H9 (cell line): ENCODE data around the gene DNAJA4. TPM values are rescaled to one million over a fixed set of nuclear protein-coding genes. Genes with fewer than 3 reads are reported as not detected.

ENCODE experiments used
- DNase-seq: peaks from one replicate; pipeline ENCODE4 v3.0.0-alpha.2; 2017
- H2AFZ ChIP-seq: one replicate; pipeline ENCODE4 v1.6.1; 2013; ENCODE audit warnings: mild to moderate bottlenecking, low read length, control low read depth, moderate library complexity
- H2AK5ac ChIP-seq: 2 replicates; pipeline ENCODE4 v1.6.1; 2013; ENCODE audit warnings: low read length, control low read depth, mixed read lengths; ENCODE audit not compliant: insufficient read length
- H2BK120ac ChIP-seq: one replicate; pipeline ENCODE4 v1.6.1; 2013; ENCODE audit warnings: low read depth, mild to moderate bottlenecking, low read length, control low read depth, inconsistent platforms; ENCODE audit not compliant: poor library complexity, severe bottlenecking
- H2BK12ac ChIP-seq: 2 replicates; pipeline ENCODE4 v1.6.1; 2013; ENCODE audit warnings: low read length, control low read depth, mixed read lengths, low read depth; ENCODE audit not compliant: insufficient read length
- H2BK15ac ChIP-seq: 2 replicates; pipeline ENCODE4 v1.6.1; 2013; ENCODE audit warnings: low read depth, low read length, control low read depth
- H2BK20ac ChIP-seq: one replicate; pipeline ENCODE4 v1.6.1; 2013; ENCODE audit warnings: low read depth, mild to moderate bottlenecking, low read length, control low read depth, inconsistent platforms; ENCODE audit not compliant: poor library complexity, severe bottlenecking
- H2BK5ac ChIP-seq: 2 replicates; pipeline ENCODE4 v1.6.1; 2013; ENCODE audit warnings: low read length, control low read depth, mixed read lengths; ENCODE audit not compliant: insufficient read length
- H3K14ac ChIP-seq: 2 replicates; pipeline ENCODE4 v1.6.1; 2013; ENCODE audit warnings: low read length, control low read depth; ENCODE audit not compliant: insufficient read depth
- H3K18ac ChIP-seq: 2 replicates; pipeline ENCODE4 v1.6.1; 2013; ENCODE audit warnings: low read depth, mild to moderate bottlenecking, mixed read lengths, low read length, control low read depth; ENCODE audit not compliant: insufficient read length
- H3K23ac ChIP-seq: 2 replicates; pipeline ENCODE4 v1.6.1; 2013; ENCODE audit warnings: low read length, control low read depth, mixed read lengths, low read depth; ENCODE audit not compliant: insufficient read length
- H3K23me2 ChIP-seq: 2 replicates; pipeline ENCODE4 v1.6.1; 2013; ENCODE audit warnings: low read depth, mild to moderate bottlenecking, mixed read lengths, low read length, control low read depth; ENCODE audit not compliant: insufficient read length, poor library complexity, severe bottlenecking
- H3K27ac ChIP-seq: 2 replicates; pipeline ENCODE4 v1.5.1; 2013; ENCODE audit warnings: low read length, control low read depth, mixed read lengths, low read depth; ENCODE audit not compliant: insufficient read length
- H3K27me3 ChIP-seq: 2 replicates; pipeline ENCODE4 v1.6.1; 2013; ENCODE audit warnings: low read length, control low read depth, inconsistent platforms; ENCODE audit not compliant: insufficient read depth
- H3K4ac ChIP-seq: 2 replicates; pipeline ENCODE4 v1.6.1; 2013; ENCODE audit warnings: low read depth, mild to moderate bottlenecking, control low read depth, inconsistent platforms, low read length, moderate library complexity
- H3K4me1 ChIP-seq: 2 replicates; pipeline ENCODE4 v1.6.1; 2013; ENCODE audit warnings: low read length, control low read depth, inconsistent platforms; ENCODE audit not compliant: insufficient read depth
- H3K4me2 ChIP-seq: 2 replicates; pipeline ENCODE4 v1.6.1; 2013; ENCODE audit warnings: low read length, control low read depth, mixed read lengths; ENCODE audit not compliant: insufficient read length, insufficient read depth
- H3K56ac ChIP-seq: 2 replicates; pipeline ENCODE4 v1.6.1; 2013; ENCODE audit warnings: low read depth, mild to moderate bottlenecking, mixed read lengths, low read length, control low read depth; ENCODE audit not compliant: insufficient read length
- H3K79me1 ChIP-seq: 2 replicates; pipeline ENCODE4 v1.6.1; 2013; ENCODE audit warnings: low read depth, mild to moderate bottlenecking, moderate library complexity, low read length, control low read depth, inconsistent platforms; ENCODE audit not compliant: insufficient read depth, poor library complexity, severe bottlenecking
- H3K79me2 ChIP-seq: 2 replicates; pipeline ENCODE4 v1.6.1; 2013; ENCODE audit warnings: low read length, control low read depth, inconsistent platforms; ENCODE audit not compliant: insufficient read depth
- H3K9ac ChIP-seq: 2 replicates; pipeline ENCODE4 v1.6.1; 2013; ENCODE audit warnings: low read length, control low read depth, mixed read lengths; ENCODE audit not compliant: insufficient read length; ENCODE audit errors: extremely low read depth
- H3K9me3 ChIP-seq: one replicate; pipeline ENCODE4 v1.6.1; 2013; ENCODE audit warnings: low read depth, low read length, inconsistent platforms; ENCODE audit not compliant: control insufficient read depth
- H3T11ph ChIP-seq: one replicate; pipeline ENCODE4 v1.6.1; 2013; ENCODE audit warnings: mild to moderate bottlenecking, low read length, control low read depth, inconsistent platforms
- H4K20me1 ChIP-seq: one replicate; pipeline ENCODE4 v1.6.1; 2013; ENCODE audit not compliant: control insufficient read depth, insufficient read length, insufficient read depth
- H4K5ac ChIP-seq: 2 replicates; pipeline ENCODE4 v1.6.1; 2013; ENCODE audit warnings: low read depth, mild to moderate bottlenecking, mixed read lengths, low read length, control low read depth; ENCODE audit not compliant: insufficient read length
- H4K8ac ChIP-seq: replicated peaks from 2 replicates; pipeline ENCODE4 v1.6.1; 2013; ENCODE audit warnings: low read length, control low read depth, mixed read lengths, low read depth; ENCODE audit not compliant: insufficient read length
- H4K91ac ChIP-seq: 2 replicates; pipeline ENCODE4 v1.6.1; 2013; ENCODE audit warnings: low read depth, mild to moderate bottlenecking, moderate library complexity, mixed read lengths, low read length, control low read depth; ENCODE audit not compliant: insufficient read length
- H3K27ac Mint-ChIP-seq, 3 experiments: 2 replicates in 2 of 3; 3 replicates in 1 of 3; pipeline ENCODE4 v1.8.0; 2020 to 2021; ENCODE audit warnings: mixed read lengths in 3 of 3, mild to moderate bottlenecking in 1 of 3, moderate library complexity in 1 of 3
- H3K27me3 Mint-ChIP-seq: 2 replicates; pipeline ENCODE4 v1.8.0; 2021; ENCODE audit warnings: low read depth, mild to moderate bottlenecking, moderate library complexity, mixed read lengths
- H3K36me3 Mint-ChIP-seq, 3 experiments: 2 replicates in 2 of 3; 3 replicates in 1 of 3; pipeline ENCODE4 v1.8.0; 2020 to 2021; ENCODE audit warnings: low read depth in 3 of 3, mixed read lengths in 3 of 3; ENCODE audit not compliant: insufficient read depth in 1 of 3
- H3K4me1 Mint-ChIP-seq, 2 experiments: 2 replicates each; pipeline ENCODE4 v1.8.0; 2020; ENCODE audit warnings: mixed read lengths in 2 of 2
- H3K4me3 Mint-ChIP-seq, 2 experiments: 2 replicates in 1 of 2; 3 replicates in 1 of 2; pipeline ENCODE4 v1.8.0; 2020 to 2021; ENCODE audit warnings: mild to moderate bottlenecking in 2 of 2, mixed read lengths in 2 of 2, moderate library complexity in 1 of 2
- H3K9me3 Mint-ChIP-seq, 2 experiments: 2 replicates in 1 of 2; 3 replicates in 1 of 2; pipeline ENCODE4 v1.8.0; 2020; ENCODE audit warnings: mild to moderate bottlenecking in 2 of 2, mixed read lengths in 2 of 2, moderate library complexity in 1 of 2
- WGBS: extraction: QIAGEN DNeasy Blood & Tissue Kit; methylation state at CpG from one replicate; pipeline ENCODE4 v1.1.7; 2013; ENCODE audit warnings: missing lambda C conversion rate, low lambda C conversion rate, mixed read lengths; ENCODE audit not compliant: insufficient read length; ENCODE audit errors: extremely low coverage; 5-methylcytosine and 5-hydroxymethylcytosine counted together
- total RNA-seq: library from RNA; stranded (reverse); gene quantifications from 2 replicates; pipeline ENCODE4 v1.2.1, GENCODE V29; 2021
- TF ChIP-seq, protein P1 (sequence below): fragments of 200-600 bp; sonication (generic); conservative IDR thresholded peaks from 3 replicates; pipeline ENCODE4 v1.8.0; 2021; ENCODE audit warnings: antibody characterized with exemption, mild to moderate bottlenecking

The DNAJA4 gene
- total RNA-seq, 1 experiment from 2014 or later: 0.13 TPM

- no peak overlapping the region for H3K18ac ChIP-seq
- H3K27me3 ChIP-seq: no peaks in the 10 kb centered on the region
- H4K8ac ChIP-seq: no peak overlapping the region
- no peak for DNase-seq
- TF ChIP-seq, protein P1, sequence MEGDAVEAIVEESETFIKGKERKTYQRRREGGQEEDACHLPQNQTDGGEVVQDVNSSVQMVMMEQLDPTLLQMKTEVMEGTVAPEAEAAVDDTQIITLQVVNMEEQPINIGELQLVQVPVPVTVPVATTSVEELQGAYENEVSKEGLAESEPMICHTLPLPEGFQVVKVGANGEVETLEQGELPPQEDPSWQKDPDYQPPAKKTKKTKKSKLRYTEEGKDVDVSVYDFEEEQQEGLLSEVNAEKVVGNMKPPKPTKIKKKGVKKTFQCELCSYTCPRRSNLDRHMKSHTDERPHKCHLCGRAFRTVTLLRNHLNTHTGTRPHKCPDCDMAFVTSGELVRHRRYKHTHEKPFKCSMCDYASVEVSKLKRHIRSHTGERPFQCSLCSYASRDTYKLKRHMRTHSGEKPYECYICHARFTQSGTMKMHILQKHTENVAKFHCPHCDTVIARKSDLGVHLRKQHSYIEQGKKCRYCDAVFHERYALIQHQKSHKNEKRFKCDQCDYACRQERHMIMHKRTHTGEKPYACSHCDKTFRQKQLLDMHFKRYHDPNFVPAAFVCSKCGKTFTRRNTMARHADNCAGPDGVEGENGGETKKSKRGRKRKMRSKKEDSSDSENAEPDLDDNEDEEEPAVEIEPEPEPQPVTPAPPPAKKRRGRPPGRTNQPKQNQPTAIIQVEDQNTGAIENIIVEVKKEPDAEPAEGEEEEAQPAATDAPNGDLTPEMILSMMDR: no peak
- no peak overlapping the region for H2BK120ac ChIP-seq
- Mint-ChIP-seq H3K4me3 (no peak overlapping the region), H3K36me3 (peaks cover 0 to 7% (median 3%) of the 10 kb centered on the region in 3 experiments; a peak in 4 of 7 replicates), H3K9me3 (peaks cover 6 to 7% of the 10 kb centered on the region in 2 experiments; a peak in 4 of 5 replicates), H3K27ac (no peak overlapping the region), H3K27me3 (no peaks in the 10 kb centered on the region), H3K4me1 (peaks cover 5 to 8% of the 10 kb centered on the region in 2 experiments; a peak in 3 of 4 replicates)
- no peak overlapping the region for H3K14ac ChIP-seq
- H3K56ac ChIP-seq: no peak overlapping the region
- WGBS: no CpG with 5 or more reads among the region's 3 CpGs
- no peaks in the 10 kb centered on the region for H3K23me2 ChIP-seq
- no peaks in the 10 kb centered on the region for H3K79me1 ChIP-seq
- no peaks in the 10 kb centered on the region for H3K9me3 ChIP-seq
- no peak overlapping the region for H3K4me2 ChIP-seq
- H3K27ac ChIP-seq: no peak overlapping the region
- no peak overlapping the region for H2BK15ac ChIP-seq
- H2BK12ac ChIP-seq: no peak overlapping the region
- H4K5ac ChIP-seq: no peak overlapping the region
- H4K91ac ChIP-seq: no peak overlapping the region
- H3K23ac ChIP-seq: no peak overlapping the region
- H2BK20ac ChIP-seq: no peak overlapping the region
- no peak overlapping the region for H2AK5ac ChIP-seq
- no peak overlapping the region for H3K4ac ChIP-seq
- no peak overlapping the region for H2AFZ ChIP-seq
- no peaks in the 10 kb centered on the region for H4K20me1 ChIP-seq
- H3K9ac ChIP-seq: no peak overlapping the region
- H3K79me2 ChIP-seq: no peaks in the 10 kb centered on the region
- no peak overlapping the region for H2BK5ac ChIP-seq
- no peak overlapping the region for H3T11ph ChIP-seq
- H3K4me1 ChIP-seq: no peaks in the 10 kb centered on the region
Observed at GRCh38 chr15:78225783-78226541, 38.4 kb upstream of the DNAJA4 start.
